Activated CD4-positive, alpha-beta memory T cell treated with anti-CD3 and anti-CD28 coated beads for 36 hours (primary cell): ENCODE measurements around the gene HAPSTR1. TPM values are rescaled to one million over a fixed set of nuclear protein-coding genes. Genes with fewer than 3 reads are reported as not detected.
"Not testable (repeated sequence)": the region's sequence is repeated elsewhere in the genome, so short reads cannot be mapped to it uniquely, and the experiment has no call there.

ENCODE experiments used
- CTCF ChIA-PET: fragments of 350-600 bp; sonication (Branson Sonifier 250); formaldehyde crosslinking; loops from one replicate; lab custom pipeline; 2021; ENCODE audit warnings: antibody characterized with exemption, inconsistent platforms; lab: Charles Lee
- POLR2A ChIA-PET: fragments of 350-600 bp; sonication (Branson Sonifier 250); formaldehyde crosslinking; loops from one replicate; lab custom pipeline; 2021; ENCODE audit warnings: antibody characterized with exemption; lab: Charles Lee
- DNase-seq: peaks from one replicate; pipeline ENCODE4 v3.0.0-alpha.2; 2020
- H3K27ac Mint-ChIP-seq: one replicate; pipeline ENCODE4 v1.8.0; 2021; ENCODE audit warnings: mixed read lengths
- H3K27me3 Mint-ChIP-seq: one replicate; pipeline ENCODE4 v1.8.0; 2021; ENCODE audit warnings: mixed read lengths
- H3K36me3 Mint-ChIP-seq: one replicate; pipeline ENCODE4 v1.8.0; 2021; ENCODE audit warnings: mixed read lengths
- H3K4me1 Mint-ChIP-seq: one replicate; pipeline ENCODE4 v1.8.0; 2021; ENCODE audit warnings: low read depth, mixed read lengths
- H3K4me3 Mint-ChIP-seq: one replicate; pipeline ENCODE4 v1.8.0; 2021; ENCODE audit warnings: mild to moderate bottlenecking, mixed read lengths
- H3K9me3 Mint-ChIP-seq: one replicate; pipeline ENCODE4 v1.8.0; 2021; ENCODE audit warnings: mixed read lengths
- intact Hi-C: fragments of 100-400 bp; cut with micrococcal nuclease; formaldehyde crosslinking; loops from one replicate; pipeline ENCODE4 v1.15.1; 2023
- total RNA-seq, 2 experiments: library from RNA; stranded (reverse); gene quantifications; one replicate each; pipeline ENCODE4 v1.2.3, GENCODE V29; 2021

HAPSTR1 gene
- total RNA-seq = 10 to 100 TPM; 47.1 to 49.1 TPM

- Mint-ChIP-seq H3K4me3 (peak within 1 kb of the TSS; percentile 94), H3K27me3 (no peaks in the 10 kb centered on the region), H3K36me3 (peaks cover 30% of the 10 kb centered on the region), H3K27ac (peak within 1 kb of the TSS; percentile 95), H3K4me1 (peaks cover 29% of the 10 kb centered on the region), H3K9me3 (no peaks in the 10 kb centered on the region)
- DNase-seq = peak; percentile 100
- CTCF ChIA-PET = interaction anchor here (0.7 to 2.0 kb wide), 8 partner anchors 12 to 155 kb away, joined by 3 to 12 read pairs (median 5); no protein-coding TSS in a partner anchor
- POLR2A ChIA-PET = interaction anchor here (0.7 to 3.9 kb wide), 19 partner anchors 9 to 294 kb away, joined by 3 to 34 read pairs (median 5); partner anchors contain the start of genes CARHSP1, PMM2, TMEM186 and USP7
- intact Hi-C loops = loop anchor here (2.0 to 5.0 kb wide), 3 partner anchors 128 to 294 kb away; partner anchors contain the start of genes CARHSP1, PMM2, TMEM186 and USP7
Measured at GRCh38 chr16:9090960-9091866, at the start of gene HAPSTR1. TSS of gene HAPSTR1 (plus strand) at chr16:9091644. CDS start at chr16:9092045, 401 bp downstream.

GRCh38 chr16:9042533-9042932 lies 48.9 kb upstream of the HAPSTR1 start:
- no peak for DNase-seq
- ChIA-PET POLR2A (no interaction called here), CTCF (interaction anchor here (1.5 kb wide), 1 partner anchor 34 kb away, joined by 5 read pairs; no protein-coding TSS in a partner anchor)
- peaks cover 25% of the 10 kb centered on the region for H3K4me1 Mint-ChIP-seq
- H3K36me3 Mint-ChIP-seq = peaks cover 7% of the 10 kb centered on the region
- H3K9me3 Mint-ChIP-seq = peaks cover 13% of the 10 kb centered on the region
- H3K27me3 Mint-ChIP-seq = no peaks in the 10 kb centered on the region
- H3K27ac Mint-ChIP-seq = no peak overlapping the region
- no peak overlapping the region for H3K4me3 Mint-ChIP-seq
- intact Hi-C loops = no loop called here

- ChIA-PET CTCF (interaction anchor here (1.5 kb wide), 1 partner anchor 34 kb away, joined by 5 read pairs; no protein-coding TSS in a partner anchor), POLR2A (no interaction called here)
- intact Hi-C loops = no loop called here
- Mint-ChIP-seq H3K4me1 (peaks cover 31% of the 10 kb centered on the region), H3K4me3 (no peak overlapping the region), H3K36me3 (peaks cover 7% of the 10 kb centered on the region), H3K9me3 (peaks cover 13% of the 10 kb centered on the region), H3K27me3 (no peaks in the 10 kb centered on the region), H3K27ac (peak overlapping the region; percentile 42)
- DNase-seq = peak; percentile 15
Measured at GRCh38 chr16:9042964-9043680, 48.3 kb upstream of the HAPSTR1 start.

- H3K27ac Mint-ChIP-seq, H3K27me3 Mint-ChIP-seq, H3K4me3 Mint-ChIP-seq, DNase-seq, intact Hi-C loops, POLR2A ChIA-PET, H3K36me3 Mint-ChIP-seq, CTCF ChIA-PET: not testable (repeated sequence)
- Mint-ChIP-seq H3K9me3 (peaks cover 13% of the 10 kb centered on the region), H3K4me1 (peaks cover 38% of the 10 kb centered on the region)
Measured at GRCh38 chr16:9045562-9045961, 45.9 kb upstream of the HAPSTR1 start.

- H3K4me1 Mint-ChIP-seq = peaks cover 38% of the 10 kb centered on the region
- H3K4me3 Mint-ChIP-seq = no peak overlapping the region
- intact Hi-C loops = loop anchor here (1.0 to 2.0 kb wide), 2 partner anchors 26 to 53 kb away; no protein-coding TSS in a partner anchor
- CTCF ChIA-PET = interaction anchor here (0.8 to 1.6 kb wide), 3 partner anchors 14 to 88 kb away, joined by 3 to 7 read pairs (median 3); no protein-coding TSS in a partner anchor
- H3K36me3 Mint-ChIP-seq = peaks cover 7% of the 10 kb centered on the region
- H3K27me3 Mint-ChIP-seq = no peaks in the 10 kb centered on the region
- POLR2A ChIA-PET = interaction anchor here (0.6 to 1.9 kb wide), 5 partner anchors 22 to 901 kb away, joined by 3 to 11 read pairs (median 5); no protein-coding TSS in a partner anchor
- no peak for DNase-seq
- peaks cover 13% of the 10 kb centered on the region for H3K9me3 Mint-ChIP-seq
- H3K27ac Mint-ChIP-seq = no peak overlapping the region
Measured at GRCh38 chr16:9046667-9047055, 44.8 kb upstream of the HAPSTR1 start.

- Mint-ChIP-seq H3K9me3 (peaks cover 11% of the 10 kb centered on the region), H3K4me3 (no peak overlapping the region), H3K36me3 (peaks cover 7% of the 10 kb centered on the region), H3K27me3 (no peaks in the 10 kb centered on the region), H3K4me1 (peaks cover 37% of the 10 kb centered on the region), H3K27ac (peak overlapping the region; percentile 66)
- DNase-seq = peak; percentile 81
- POLR2A ChIA-PET = interaction anchor here (0.8 to 1.9 kb wide), 7 partner anchors 21 to 60 kb away, joined by 3 to 11 read pairs (median 5); partner anchors contain the start of gene HAPSTR1
- intact Hi-C loops = loop anchor here (1.0 to 2.0 kb wide), 2 partner anchors 21 to 25 kb away; no protein-coding TSS in a partner anchor
- CTCF ChIA-PET = interaction anchor here (1.1 to 3.2 kb wide), 4 partner anchors 15 to 87 kb away, joined by 3 to 14 read pairs (median 6); no protein-coding TSS in a partner anchor
Measured at GRCh38 chr16:9047689-9048301, 43.6 kb upstream of the HAPSTR1 start.

- ChIA-PET CTCF (interaction anchor here (1.1 to 3.2 kb wide), 2 partner anchors 39 to 87 kb away, joined by 4 to 14 read pairs; no protein-coding TSS in a partner anchor), POLR2A (interaction anchor here (1.0 to 1.9 kb wide), 6 partner anchors 20 to 60 kb away, joined by 3 to 11 read pairs (median 5); no protein-coding TSS in a partner anchor)
- Mint-ChIP-seq H3K9me3 (peaks cover 11% of the 10 kb centered on the region), H3K27ac (peak overlapping the region; percentile 66), H3K4me3 (no peak overlapping the region), H3K4me1 (peaks cover 32% of the 10 kb centered on the region), H3K36me3 (peaks cover 7% of the 10 kb centered on the region), H3K27me3 (no peaks in the 10 kb centered on the region)
- no peak for DNase-seq
- intact Hi-C loops = loop anchor here (1.0 kb wide), 1 partner anchor 20 kb away; no protein-coding TSS in a partner anchor
Measured at GRCh38 chr16:9048302-9048700, 43.1 kb upstream of the HAPSTR1 start.

- peaks cover 11% of the 10 kb centered on the region for H3K9me3 Mint-ChIP-seq
- no peak for DNase-seq
- peaks cover 7% of the 10 kb centered on the region for H3K36me3 Mint-ChIP-seq
- intact Hi-C loops = no loop called here
- CTCF ChIA-PET = interaction anchor here (3.2 kb wide), 1 partner anchor 40 kb away, joined by 14 read pairs; no protein-coding TSS in a partner anchor
- no peak overlapping the region for H3K4me3 Mint-ChIP-seq
- H3K27me3 Mint-ChIP-seq = no peaks in the 10 kb centered on the region
- POLR2A ChIA-PET = no interaction called here
- H3K4me1 Mint-ChIP-seq = peaks cover 30% of the 10 kb centered on the region
- H3K27ac Mint-ChIP-seq = no peak overlapping the region
Measured at GRCh38 chr16:9049241-9049640, 42.2 kb upstream of the HAPSTR1 start.

- Mint-ChIP-seq H3K36me3 (peaks cover 7% of the 10 kb centered on the region), H3K27ac (no peak overlapping the region), H3K9me3 (peaks cover 11% of the 10 kb centered on the region), H3K4me3 (no peak overlapping the region), H3K4me1 (peaks cover 30% of the 10 kb centered on the region), H3K27me3 (no peaks in the 10 kb centered on the region)
- POLR2A ChIA-PET = no interaction called here
- CTCF ChIA-PET = interaction anchor here (0.7 to 3.2 kb wide), 4 partner anchors 10 to 41 kb away, joined by 3 to 14 read pairs (median 4); partner anchors contain the start of gene HAPSTR1
- intact Hi-C loops = no loop called here
- peak; percentile 52 for DNase-seq
Measured at GRCh38 chr16:9050102-9050830, 41.2 kb upstream of the HAPSTR1 start.

- peak; percentile 46 for DNase-seq
- POLR2A ChIA-PET = interaction anchor here (0.6 kb wide), 1 partner anchor 10 kb away, joined by 3 read pairs; no protein-coding TSS in a partner anchor
- Mint-ChIP-seq H3K27me3 (no peaks in the 10 kb centered on the region), H3K36me3 (no peaks in the 10 kb centered on the region), H3K27ac (no peak overlapping the region), H3K4me3 (no peak overlapping the region), H3K4me1 (peaks cover 7% of the 10 kb centered on the region), H3K9me3 (no peaks in the 10 kb centered on the region)
- CTCF ChIA-PET = interaction anchor here (0.8 kb wide), 1 partner anchor 20 kb away, joined by 3 read pairs; no protein-coding TSS in a partner anchor
- intact Hi-C loops = no loop called here
Measured at GRCh38 chr16:9053006-9053601, 38.3 kb upstream of the HAPSTR1 start.
